Measurements from ENCODE around the gene PGGT1B.

The PGGT1B gene

GRCh38 chr5:115282131-115282530 lies 19.5 kb upstream of the PGGT1B start:
- Histone ChIP-seq H3K27ac (ENCODE audit: low read depth, low read length) (no peak overlapping the region), H3K9me3 (ENCODE audit: control insufficient read depth, insufficient read depth, low read length) (no peaks in the 10 kb centered on the region), H3F3A (ENCODE audit: control insufficient read depth, insufficient read depth) (no peaks in the 10 kb centered on the region), H3K36me3 (ENCODE audit: control insufficient read depth, low read length) (no peaks in the 10 kb centered on the region), H4K20me1 (ENCODE audit: control insufficient read depth, insufficient read depth, low read depth, low read length) (no peaks in the 10 kb centered on the region), H3K79me2 (ENCODE audit: control insufficient read depth, low read length) (no peaks in the 10 kb centered on the region), H3K4me2 (ENCODE audit: low read length) (no peak overlapping the region), H3K4me3 (ENCODE audit: low read length) (no peak overlapping the region), H3K9me2 (replicated peaks; ENCODE audit: control insufficient read depth, low read length) (no peaks in the 10 kb centered on the region), H3K27me3 (ENCODE audit: control insufficient read depth, low read length) (no peaks in the 10 kb centered on the region), H3K4me1 (ENCODE audit: control insufficient read depth, low read length) (peaks cover 3% of the 10 kb centered on the region; the same call in 1 of the 2 replicates)
- TF ChIP-seq, protein P1, sequence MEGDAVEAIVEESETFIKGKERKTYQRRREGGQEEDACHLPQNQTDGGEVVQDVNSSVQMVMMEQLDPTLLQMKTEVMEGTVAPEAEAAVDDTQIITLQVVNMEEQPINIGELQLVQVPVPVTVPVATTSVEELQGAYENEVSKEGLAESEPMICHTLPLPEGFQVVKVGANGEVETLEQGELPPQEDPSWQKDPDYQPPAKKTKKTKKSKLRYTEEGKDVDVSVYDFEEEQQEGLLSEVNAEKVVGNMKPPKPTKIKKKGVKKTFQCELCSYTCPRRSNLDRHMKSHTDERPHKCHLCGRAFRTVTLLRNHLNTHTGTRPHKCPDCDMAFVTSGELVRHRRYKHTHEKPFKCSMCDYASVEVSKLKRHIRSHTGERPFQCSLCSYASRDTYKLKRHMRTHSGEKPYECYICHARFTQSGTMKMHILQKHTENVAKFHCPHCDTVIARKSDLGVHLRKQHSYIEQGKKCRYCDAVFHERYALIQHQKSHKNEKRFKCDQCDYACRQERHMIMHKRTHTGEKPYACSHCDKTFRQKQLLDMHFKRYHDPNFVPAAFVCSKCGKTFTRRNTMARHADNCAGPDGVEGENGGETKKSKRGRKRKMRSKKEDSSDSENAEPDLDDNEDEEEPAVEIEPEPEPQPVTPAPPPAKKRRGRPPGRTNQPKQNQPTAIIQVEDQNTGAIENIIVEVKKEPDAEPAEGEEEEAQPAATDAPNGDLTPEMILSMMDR (IDR thresholded peaks at IDR 0.05; ENCODE audit: low read depth, low read length, poor library complexity, severe bottlenecking): no peak
- no peak for TF ChIP-seq EZH2phosphoT487 (IDR thresholded peaks at IDR 0.05; ENCODE audit: borderline replicate concordance, low read length)

DNA sequence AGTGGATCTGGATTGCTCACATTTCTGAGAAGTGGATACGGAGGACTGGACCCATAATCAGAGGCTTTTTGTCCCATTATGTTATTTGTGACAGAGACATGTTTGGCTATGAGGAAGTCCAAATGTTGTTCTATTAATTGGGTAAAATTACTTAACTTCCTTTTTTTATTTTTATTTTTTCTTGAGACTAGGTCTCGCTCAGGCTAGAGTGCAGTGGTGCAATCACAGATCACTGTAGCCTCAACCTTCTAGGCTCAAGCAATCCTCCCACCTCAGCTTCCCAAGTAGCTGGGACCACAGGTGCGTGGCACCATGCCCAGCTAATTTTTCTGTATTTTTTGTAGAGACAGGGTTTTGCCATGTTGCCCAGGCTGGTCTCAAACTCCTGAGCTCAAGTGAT lies 11.9 kb upstream of the PGGT1B start:
- Histone ChIP-seq H3K27ac (ENCODE audit: low read depth, low read length) (no peak overlapping the region), H3K4me2 (ENCODE audit: low read length) (peak overlapping the region; percentile 51), H3K4me3 (ENCODE audit: low read length) (peak overlapping the region; percentile 29), H3K4me1 (ENCODE audit: control insufficient read depth, low read length) (peaks cover 54% of the 10 kb centered on the region), H3K9me2 (replicated peaks; ENCODE audit: control insufficient read depth, low read length) (no peaks in the 10 kb centered on the region), H4K20me1 (ENCODE audit: control insufficient read depth, insufficient read depth, low read depth, low read length) (no peaks in the 10 kb centered on the region), H3K27me3 (ENCODE audit: control insufficient read depth, low read length) (no peaks in the 10 kb centered on the region), H3F3A (ENCODE audit: control insufficient read depth, insufficient read depth) (peaks cover 23% of the 10 kb centered on the region), H3K36me3 (ENCODE audit: control insufficient read depth, low read length) (0 out of 2 replicates have a peak, but pooled peaks cover 3% of the 10 kb centered on the region), H3K9me3 (ENCODE audit: control insufficient read depth, insufficient read depth, low read length) (no peaks in the 10 kb centered on the region), H3K79me2 (ENCODE audit: control insufficient read depth, low read length) (no peaks in the 10 kb centered on the region)
- TF ChIP-seq, protein P1 (IDR thresholded peaks at IDR 0.05; ENCODE audit: low read depth, low read length, poor library complexity, severe bottlenecking): no peak
- no peak for TF ChIP-seq EZH2phosphoT487 (IDR thresholded peaks at IDR 0.05; ENCODE audit: borderline replicate concordance, low read length)

- H3F3A ChIP-seq (ENCODE audit: control insufficient read depth, insufficient read depth): peaks cover 25% of the 10 kb centered on the region
- no peaks in the 10 kb centered on the region for H3K27me3 ChIP-seq (ENCODE audit: control insufficient read depth, low read length)
- peaks cover 55% of the 10 kb centered on the region for H3K4me1 ChIP-seq (ENCODE audit: control insufficient read depth, low read length)
- H3K4me3 ChIP-seq (ENCODE audit: low read length): peak overlapping the region; percentile 50; the same call in 1 of the 2 replicates
- no peaks in the 10 kb centered on the region for H3K9me2 ChIP-seq (replicated peaks; ENCODE audit: control insufficient read depth, low read length)
- 0 out of 2 replicates have a peak, but pooled peaks cover 3% of the 10 kb centered on the region for H3K36me3 ChIP-seq (ENCODE audit: control insufficient read depth, low read length)
- no peaks in the 10 kb centered on the region for H3K9me3 ChIP-seq (ENCODE audit: control insufficient read depth, insufficient read depth, low read length)
- peak overlapping the region; percentile 66 for H3K27ac ChIP-seq (ENCODE audit: low read depth, low read length)
- TF ChIP-seq EZH2phosphoT487 (IDR thresholded peaks at IDR 0.05; ENCODE audit: borderline replicate concordance, low read length): no peak
- TF ChIP-seq, protein P1 (IDR thresholded peaks at IDR 0.05; ENCODE audit: low read depth, low read length, poor library complexity, severe bottlenecking): no peak
- no peaks in the 10 kb centered on the region for H4K20me1 ChIP-seq (ENCODE audit: control insufficient read depth, insufficient read depth, low read depth, low read length)
- peak overlapping the region; percentile 59 for H3K4me2 ChIP-seq (ENCODE audit: low read length)
- H3K79me2 ChIP-seq (ENCODE audit: control insufficient read depth, low read length): no peaks in the 10 kb centered on the region
Observed at GRCh38 chr5:115272297-115272958, 9.8 kb upstream of the PGGT1B start.

All from DOHH2 (cell line).